ENCODE measurements around the gene LMOD1.

DNA sequence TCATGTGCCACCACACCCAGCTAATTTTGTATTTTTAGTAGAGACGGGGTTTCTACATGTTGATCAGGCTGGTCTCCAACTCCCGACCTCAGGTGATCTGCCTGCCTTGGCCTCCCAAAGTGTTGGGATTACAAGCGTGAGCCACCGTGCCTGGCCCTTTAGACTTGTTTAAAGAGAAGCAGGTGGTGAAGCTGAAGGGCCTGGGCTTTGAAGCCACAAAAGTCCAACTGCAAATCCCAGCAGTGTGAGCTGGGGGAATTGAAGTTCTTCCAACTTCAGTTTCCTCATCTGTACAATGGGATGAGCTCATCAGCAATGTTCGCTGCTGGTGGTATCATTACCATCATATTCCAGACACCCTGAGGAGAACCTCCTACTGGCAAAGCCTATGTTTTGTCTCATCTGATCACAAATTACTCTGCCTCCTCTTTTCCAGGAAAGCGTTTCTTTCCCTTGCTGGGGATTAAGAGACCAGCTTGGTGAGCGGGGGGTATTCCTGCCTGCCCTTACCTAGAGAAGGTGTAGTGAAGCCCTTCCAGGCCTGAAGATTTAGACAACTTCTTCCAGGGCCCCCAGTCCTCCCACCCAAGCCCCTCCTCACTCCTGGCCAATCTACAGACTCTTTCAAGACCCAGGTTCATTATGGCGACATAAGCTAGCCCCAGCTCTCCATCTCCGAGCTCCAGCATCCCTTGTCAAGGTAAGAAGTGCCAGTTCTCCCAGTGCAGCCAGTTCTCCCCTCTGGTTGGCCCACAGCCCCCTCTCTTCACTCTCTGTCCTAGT lies 60.1 kb downstream of the LMOD1 start:
- TF ChIP-seq, protein P1, sequence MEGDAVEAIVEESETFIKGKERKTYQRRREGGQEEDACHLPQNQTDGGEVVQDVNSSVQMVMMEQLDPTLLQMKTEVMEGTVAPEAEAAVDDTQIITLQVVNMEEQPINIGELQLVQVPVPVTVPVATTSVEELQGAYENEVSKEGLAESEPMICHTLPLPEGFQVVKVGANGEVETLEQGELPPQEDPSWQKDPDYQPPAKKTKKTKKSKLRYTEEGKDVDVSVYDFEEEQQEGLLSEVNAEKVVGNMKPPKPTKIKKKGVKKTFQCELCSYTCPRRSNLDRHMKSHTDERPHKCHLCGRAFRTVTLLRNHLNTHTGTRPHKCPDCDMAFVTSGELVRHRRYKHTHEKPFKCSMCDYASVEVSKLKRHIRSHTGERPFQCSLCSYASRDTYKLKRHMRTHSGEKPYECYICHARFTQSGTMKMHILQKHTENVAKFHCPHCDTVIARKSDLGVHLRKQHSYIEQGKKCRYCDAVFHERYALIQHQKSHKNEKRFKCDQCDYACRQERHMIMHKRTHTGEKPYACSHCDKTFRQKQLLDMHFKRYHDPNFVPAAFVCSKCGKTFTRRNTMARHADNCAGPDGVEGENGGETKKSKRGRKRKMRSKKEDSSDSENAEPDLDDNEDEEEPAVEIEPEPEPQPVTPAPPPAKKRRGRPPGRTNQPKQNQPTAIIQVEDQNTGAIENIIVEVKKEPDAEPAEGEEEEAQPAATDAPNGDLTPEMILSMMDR (IDR thresholded peaks at IDR 0.05), result no peak
- TF ChIP-seq POLR2A (IDR thresholded peaks at IDR 0.05), result no peak
